Mammary epithelial cell (primary cell): ENCODE data around the gene KSR2.

ENCODE experiments used
- CTCF ChIP-seq, 2 donors: IDR thresholded peaks in 1 of 2; conservative IDR thresholded peaks in 1 of 2; 2 replicates each; pipeline ENCODE4 v1.5.1; 2011 to 2012; ENCODE audit warnings: inconsistent platforms in 2 of 2, low read length in 2 of 2, mild to moderate bottlenecking in 2 of 2, control low read depth in 1 of 2, low read depth in 1 of 2; ENCODE audit not compliant: insufficient read depth in 1 of 2; ENCODE audit errors: extremely low read depth in 1 of 2
- EZH2 ChIP-seq: IDR thresholded peaks from 2 replicates; pipeline ENCODE4 v1.6.1; 2012; ENCODE audit warnings: low read length, inconsistent platforms, borderline replicate concordance

GRCh38 chr12:117403586-117404139 lies 565.1 kb downstream of the KSR2 start:
- TF ChIP-seq CTCF (conservative IDR thresholded peaks at IDR 0.05 in 1 of 2, IDR thresholded peaks at IDR 0.05 in 1 of 2; ENCODE audit: extremely low read depth in 1 of 2, insufficient read depth in 1 of 2, low read depth in 1 of 2, low read length in 2 of 2) (no peak), EZH2 (no peak)
